Measurements from ENCODE around the gene MGAT4C. TPM values are rescaled to one million over a fixed set of nuclear protein-coding genes. Genes with fewer than 3 reads are reported as not detected.
"Not testable (repeated sequence)": the region's sequence is repeated elsewhere in the genome, so short reads cannot be mapped to it uniquely, and the experiment has no call there.

The MGAT4C gene
- total RNA-seq, 6 donors from 2014 or later, result under 0.01 to 0.43 (median 0.20) TPM; not detected in 1

DNA sequence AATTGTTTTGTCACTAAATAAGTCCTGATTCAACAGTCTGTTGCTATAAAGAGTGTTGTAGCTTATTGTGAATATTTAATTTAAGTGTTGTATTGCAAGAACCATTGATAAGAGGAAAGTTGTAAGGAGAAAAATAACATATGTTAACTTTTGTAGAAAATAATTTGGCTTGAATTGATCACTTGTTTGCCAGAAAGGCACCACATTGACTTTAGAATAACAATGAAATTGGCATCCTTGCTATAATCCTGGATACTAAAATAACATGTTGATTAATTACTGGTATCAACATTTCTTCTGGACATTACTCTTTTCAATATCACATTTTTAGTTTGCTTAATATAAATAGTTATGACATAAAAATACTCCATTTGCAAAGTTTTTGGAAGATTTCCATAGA is 159.0 kb downstream of the MGAT4C start:
- Histone ChIP-seq H3K36me3 (no peaks in the 10 kb centered on the region), H3K27me3 (no peaks in the 10 kb centered on the region), H3K4me1 (no peaks in the 10 kb centered on the region), H3K27ac (no peak overlapping the region), H3K9me3 (no peaks in the 10 kb centered on the region), H3K4me3 (no peak overlapping the region)
- ATAC-seq (ENCODE audit: low FRiP score in 2 of 2), result no peak
- no peak for TF ChIP-seq EP300 (IDR thresholded peaks at IDR 0.05)
- no peak for DNase-seq

DNA sequence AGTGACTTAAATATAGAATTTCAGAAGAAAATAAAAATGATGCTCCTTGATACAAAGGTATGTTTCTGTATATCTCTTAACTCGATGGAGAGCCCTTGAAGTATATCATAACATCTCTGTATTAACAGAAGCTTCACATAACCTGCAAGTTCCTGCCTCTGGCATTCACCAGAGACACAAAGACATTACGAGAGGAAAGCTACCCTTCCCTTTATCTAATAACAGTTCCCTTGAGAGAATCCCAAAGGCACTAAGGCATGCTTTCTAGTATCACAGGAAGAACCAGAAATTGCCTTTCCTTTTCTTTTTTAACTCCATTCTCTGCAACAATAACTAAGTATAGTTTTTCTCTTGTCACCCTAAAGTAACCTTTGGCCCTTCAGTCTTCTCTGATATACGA is 164.5 kb downstream of the MGAT4C start:
- Histone ChIP-seq H3K36me3 (no peaks in the 10 kb centered on the region), H3K4me3 (no peak overlapping the region), H3K27me3 (no peaks in the 10 kb centered on the region), H3K27ac (no peak overlapping the region), H3K9me3 (no peaks in the 10 kb centered on the region), H3K4me1 (no peaks in the 10 kb centered on the region)
- ATAC-seq (ENCODE audit: low FRiP score in 2 of 2), result no peak
- WGBS, 2 donors, result 38 to 55% methylated on average over 3 of the region's 3 CpGs
- no peak for TF ChIP-seq EP300 (IDR thresholded peaks at IDR 0.05)
- no peak for TF ChIP-seq POLR2A (IDR thresholded peaks at IDR 0.05)
- TF ChIP-seq, protein P1, sequence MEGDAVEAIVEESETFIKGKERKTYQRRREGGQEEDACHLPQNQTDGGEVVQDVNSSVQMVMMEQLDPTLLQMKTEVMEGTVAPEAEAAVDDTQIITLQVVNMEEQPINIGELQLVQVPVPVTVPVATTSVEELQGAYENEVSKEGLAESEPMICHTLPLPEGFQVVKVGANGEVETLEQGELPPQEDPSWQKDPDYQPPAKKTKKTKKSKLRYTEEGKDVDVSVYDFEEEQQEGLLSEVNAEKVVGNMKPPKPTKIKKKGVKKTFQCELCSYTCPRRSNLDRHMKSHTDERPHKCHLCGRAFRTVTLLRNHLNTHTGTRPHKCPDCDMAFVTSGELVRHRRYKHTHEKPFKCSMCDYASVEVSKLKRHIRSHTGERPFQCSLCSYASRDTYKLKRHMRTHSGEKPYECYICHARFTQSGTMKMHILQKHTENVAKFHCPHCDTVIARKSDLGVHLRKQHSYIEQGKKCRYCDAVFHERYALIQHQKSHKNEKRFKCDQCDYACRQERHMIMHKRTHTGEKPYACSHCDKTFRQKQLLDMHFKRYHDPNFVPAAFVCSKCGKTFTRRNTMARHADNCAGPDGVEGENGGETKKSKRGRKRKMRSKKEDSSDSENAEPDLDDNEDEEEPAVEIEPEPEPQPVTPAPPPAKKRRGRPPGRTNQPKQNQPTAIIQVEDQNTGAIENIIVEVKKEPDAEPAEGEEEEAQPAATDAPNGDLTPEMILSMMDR (IDR thresholded peaks at IDR 0.05), result no peak
- TF ChIP-seq POLR2AphosphoS5 (IDR thresholded peaks at IDR 0.05), result no peak
- DNase-seq, result no peak

GRCh38 chr12:86081843-86082242 is 174.3 kb downstream of the MGAT4C start:
- Histone ChIP-seq H3K4me3 (no peak overlapping the region), H3K27me3 (no peaks in the 10 kb centered on the region), H3K27ac (no peak overlapping the region), H3K36me3 (no peaks in the 10 kb centered on the region), H3K9me3 (no peaks in the 10 kb centered on the region), H3K4me1 (no peaks in the 10 kb centered on the region)
- ATAC-seq (ENCODE audit: low FRiP score in 2 of 2), result no peak
- TF ChIP-seq, protein P1 (IDR thresholded peaks at IDR 0.05), result no peak
- TF ChIP-seq EP300 (IDR thresholded peaks at IDR 0.05) (no peak), POLR2A (IDR thresholded peaks at IDR 0.05) (no peak), POLR2AphosphoS5 (IDR thresholded peaks at IDR 0.05) (no peak)
- no peak for DNase-seq

DNA sequence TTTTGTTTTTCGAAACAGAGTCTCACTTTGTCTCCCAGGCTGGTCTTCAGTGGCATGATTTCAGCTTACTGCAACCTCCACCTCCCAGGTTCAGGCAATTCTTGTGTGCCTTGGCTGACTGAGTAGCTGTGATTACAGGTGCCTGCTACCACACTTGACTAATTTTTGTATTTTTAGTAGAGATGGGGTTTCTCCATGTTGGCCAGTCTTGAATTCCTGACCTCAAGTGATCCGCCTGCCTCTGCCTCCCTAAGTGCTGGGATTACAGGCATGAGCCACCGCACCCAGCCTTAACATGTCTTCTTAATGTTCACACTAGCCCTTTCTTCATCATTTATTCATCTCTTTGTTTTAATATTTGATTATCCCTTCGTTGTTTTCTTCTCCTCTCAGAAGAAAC is 197.1 kb downstream of the MGAT4C start:
- not testable (repeated sequence) for H3K36me3 ChIP-seq; H3K4me3 ChIP-seq; H3K4me1 ChIP-seq; DNase-seq; H3K9me3 ChIP-seq; H3K27ac ChIP-seq; H3K27me3 ChIP-seq; ATAC-seq (ENCODE audit: low FRiP score in 2 of 2)
- WGBS, 2 donors, result 74 to 77% methylated on average over 4 of the region's 4 CpGs

DNA sequence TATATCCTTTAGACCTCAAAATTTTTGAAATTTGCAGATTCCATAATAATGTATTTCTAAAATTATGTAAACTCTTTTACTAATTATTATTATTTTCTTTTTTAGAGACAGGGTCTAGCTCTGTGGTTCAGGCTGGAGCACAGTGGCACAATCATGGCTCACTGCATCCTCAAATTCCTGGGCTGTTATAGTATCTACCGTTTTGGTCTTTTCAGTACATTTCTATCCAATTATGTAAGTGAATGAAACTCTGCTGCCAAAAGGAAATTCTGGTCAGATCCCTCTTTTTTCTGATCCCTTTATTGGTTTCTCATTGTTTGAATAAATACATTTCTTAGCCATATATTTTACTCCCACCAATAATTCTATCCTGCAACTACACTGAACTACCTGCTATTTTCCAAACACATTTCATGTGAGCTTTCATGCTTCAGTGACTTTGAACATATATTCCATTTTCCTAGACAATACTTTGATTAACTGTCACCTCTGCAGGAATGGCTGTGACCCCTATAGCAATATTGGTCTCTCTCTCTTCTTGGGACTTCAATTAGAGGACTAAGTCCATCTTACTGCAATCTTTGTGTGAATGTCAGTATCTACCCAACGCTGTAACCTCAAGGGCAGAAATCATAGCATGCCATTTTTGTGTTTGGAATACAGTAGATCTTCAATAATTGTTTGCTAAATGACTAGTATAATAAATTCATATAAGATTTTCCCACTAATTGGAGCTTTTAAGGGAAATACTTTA is 198.9 kb downstream of the MGAT4C start:
- H3K27me3 ChIP-seq, result no peaks in the 10 kb centered on the region
- no peak for TF ChIP-seq POLR2A (IDR thresholded peaks at IDR 0.05)
- TF ChIP-seq POLR2AphosphoS5 (IDR thresholded peaks at IDR 0.05), result no peak
- TF ChIP-seq, protein P1 (IDR thresholded peaks at IDR 0.05), result no peak
- no peak for TF ChIP-seq EP300 (IDR thresholded peaks at IDR 0.05)
- ATAC-seq (ENCODE audit: low FRiP score in 2 of 2), result no peak
- DNase-seq, result no peak
- H3K4me1 ChIP-seq, result no peaks in the 10 kb centered on the region
- no peaks in the 10 kb centered on the region for H3K9me3 ChIP-seq
- H3K36me3 ChIP-seq, result no peaks in the 10 kb centered on the region
- WGBS, 2 donors, result 47 to 72% methylated on average over 2 of the region's 2 CpGs
- no peak overlapping the region for H3K27ac ChIP-seq
- no peak overlapping the region for H3K4me3 ChIP-seq

DNA sequence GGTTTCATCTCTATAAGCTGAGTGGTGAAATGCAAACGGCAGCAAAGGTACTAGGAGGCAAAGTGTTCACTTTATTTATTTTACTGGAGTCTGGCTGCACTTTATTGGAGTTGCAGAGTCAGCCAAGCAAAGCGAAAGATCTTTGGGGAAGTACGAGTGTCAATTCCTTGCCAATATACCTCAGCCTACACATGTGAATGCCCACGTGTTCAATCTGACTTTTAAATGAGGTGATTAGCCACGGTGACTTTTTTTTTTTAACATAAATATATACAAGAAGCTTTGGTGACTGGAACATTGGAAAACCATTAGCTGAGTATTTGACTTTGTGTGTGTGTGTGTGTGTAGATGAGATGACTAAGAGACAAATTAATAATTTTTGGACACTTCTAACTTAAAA is 203.3 kb downstream of the MGAT4C start:
- no peak overlapping the region for H3K4me3 ChIP-seq
- ATAC-seq (ENCODE audit: low FRiP score in 2 of 2), result no peak
- H3K27me3 ChIP-seq, result no peaks in the 10 kb centered on the region
- DNase-seq, result no peak
- no peaks in the 10 kb centered on the region for H3K36me3 ChIP-seq
- no peaks in the 10 kb centered on the region for H3K4me1 ChIP-seq
- 56 to 62% methylated on average over 5 of the region's 5 CpGs for WGBS, 2 donors
- no peaks in the 10 kb centered on the region for H3K9me3 ChIP-seq
- TF ChIP-seq EP300 (IDR thresholded peaks at IDR 0.05) (no peak), POLR2AphosphoS5 (IDR thresholded peaks at IDR 0.05) (no peak), POLR2A (IDR thresholded peaks at IDR 0.05) (no peak)
- TF ChIP-seq, protein P1 (IDR thresholded peaks at IDR 0.05), result no peak
- no peak overlapping the region for H3K27ac ChIP-seq

Data from upper lobe of left lung (tissue), 6 donors.